Hematopoietic multipotent progenitor cell treated with erythropoietin and hydrocortisone succinate and interleukin-3 and kit ligand, for 4 days (in vitro differentiated cells): ENCODE results near the gene TRIM2.

Experiments
- DNase-seq: peaks from one replicate; pipeline ENCODE4 v3.0.0-alpha.2; 2015

Gene TRIM2

GRCh38 chr4:153344131-153345011 is 140.1 kb downstream of the TRIM2 start, which contains the start of gene MND1:
Gene MND1, plus strand, starts transcription at chr4:153344688. Its CDS starts 50 bp downstream, at chr4:153344738.
- peak; percentile 96 for DNase-seq

- peak; percentile 84 for DNase-seq
Measured at GRCh38 chr4:153345012-153345981, 141.1 kb downstream of the TRIM2 start.

- peak; percentile 18 for DNase-seq
Measured at GRCh38 chr4:153346031-153346430, 141.8 kb downstream of the TRIM2 start.

- peak; percentile 38 for DNase-seq
Measured at GRCh38 chr4:153346563-153346962, 142.3 kb downstream of the TRIM2 start.

GRCh38 chr4:153347117-153347516 is 142.9 kb downstream of the TRIM2 start:
- DNase-seq = no peak

- peak; percentile 37 for DNase-seq
Measured at GRCh38 chr4:153348006-153348405, 143.8 kb downstream of the TRIM2 start.

GRCh38 chr4:153349206-153349805 is 145.1 kb downstream of the TRIM2 start:
- no peak for DNase-seq

- peak; percentile 92 for DNase-seq
Measured at GRCh38 chr4:153362184-153362583, 157.9 kb downstream of the TRIM2 start.

GRCh38 chr4:153364061-153364460 is 159.8 kb downstream of the TRIM2 start:
- DNase-seq = no peak

- peak; percentile 24 for DNase-seq
Measured at GRCh38 chr4:153365003-153365402, 160.8 kb downstream of the TRIM2 start.

- no peak for DNase-seq
Measured at GRCh38 chr4:153366486-153366885, 162.2 kb downstream of the TRIM2 start.

- no peak for DNase-seq
Measured at GRCh38 chr4:153367092-153367491, 162.8 kb downstream of the TRIM2 start.

- DNase-seq = no peak
Measured at GRCh38 chr4:153369021-153369420, 164.8 kb downstream of the TRIM2 start.

- no peak for DNase-seq
Measured at GRCh38 chr4:153371701-153372234, 167.5 kb downstream of the TRIM2 start.

- no peak for DNase-seq
Measured at GRCh38 chr4:153372967-153373562, 168.8 kb downstream of the TRIM2 start.

- DNase-seq = no peak
Measured at GRCh38 chr4:153374442-153374841, 170.2 kb downstream of the TRIM2 start.

GRCh38 chr4:153375303-153375702 is 171.1 kb downstream of the TRIM2 start:
- DNase-seq = no peak

- DNase-seq = no peak
Measured at GRCh38 chr4:153383131-153383530, 178.9 kb downstream of the TRIM2 start.

GRCh38 chr4:153384160-153384559 is 179.9 kb downstream of the TRIM2 start:
- DNase-seq = no peak

- no peak for DNase-seq
Measured at GRCh38 chr4:153385784-153386183, 181.5 kb downstream of the TRIM2 start.

- DNase-seq = no peak
Measured at GRCh38 chr4:153387981-153388380, 183.7 kb downstream of the TRIM2 start.
